T-helper 17 cell (primary cell): Measurements from ENCODE around the gene PSD4. TPM values are rescaled to one million over a fixed set of nuclear protein-coding genes. Genes with fewer than 3 reads are reported as not detected.

Experiments
- ATAC-seq: fragments of 150-1000 bp; cut with Tn5 transposase; 2 replicates; pipeline ENCODE4 v1.10.0; 2021; ENCODE audit warnings: mild to moderate bottlenecking, moderate library complexity
- DNase-seq, 3 donors: peaks; one replicate each; pipeline versions ENCODE4 v3.0.0 to v3.0.0-alpha.2; 2020 to 2021
- H3K9me3 ChIP-seq: one replicate; pipeline ENCODE4 v1.7.0; 2013; ENCODE audit warnings: low read length, mild to moderate bottlenecking; ENCODE audit not compliant: control insufficient read depth, poor library complexity, severe bottlenecking
- H3K27ac Mint-ChIP-seq: one replicate; pipeline ENCODE4 v1.8.0; 2022; ENCODE audit warnings: mild to moderate bottlenecking, moderate library complexity, mixed read lengths
- H3K27me3 Mint-ChIP-seq: one replicate; pipeline ENCODE4 v1.8.0; 2022; ENCODE audit warnings: mixed read lengths
- H3K36me3 Mint-ChIP-seq: one replicate; pipeline ENCODE4 v1.8.0; 2022; ENCODE audit warnings: low read depth, mixed read lengths
- H3K4me1 Mint-ChIP-seq: one replicate; pipeline ENCODE4 v1.8.0; 2022; ENCODE audit warnings: mild to moderate bottlenecking, mixed read lengths
- H3K4me3 Mint-ChIP-seq: one replicate; pipeline ENCODE4 v1.8.0; 2022; ENCODE audit warnings: mild to moderate bottlenecking, moderate library complexity, mixed read lengths
- total RNA-seq, 4 donors: library from RNA in 2 of 4; stranded (reverse) in 2 of 4; gene quantifications; one replicate each; pipeline ENCODE4 v1.2.3 and lab custom pipeline; 2022 to 2026

The PSD4 gene
- total RNA-seq, 2 donors from 2014 or later = 141 to 160 TPM

DNA sequence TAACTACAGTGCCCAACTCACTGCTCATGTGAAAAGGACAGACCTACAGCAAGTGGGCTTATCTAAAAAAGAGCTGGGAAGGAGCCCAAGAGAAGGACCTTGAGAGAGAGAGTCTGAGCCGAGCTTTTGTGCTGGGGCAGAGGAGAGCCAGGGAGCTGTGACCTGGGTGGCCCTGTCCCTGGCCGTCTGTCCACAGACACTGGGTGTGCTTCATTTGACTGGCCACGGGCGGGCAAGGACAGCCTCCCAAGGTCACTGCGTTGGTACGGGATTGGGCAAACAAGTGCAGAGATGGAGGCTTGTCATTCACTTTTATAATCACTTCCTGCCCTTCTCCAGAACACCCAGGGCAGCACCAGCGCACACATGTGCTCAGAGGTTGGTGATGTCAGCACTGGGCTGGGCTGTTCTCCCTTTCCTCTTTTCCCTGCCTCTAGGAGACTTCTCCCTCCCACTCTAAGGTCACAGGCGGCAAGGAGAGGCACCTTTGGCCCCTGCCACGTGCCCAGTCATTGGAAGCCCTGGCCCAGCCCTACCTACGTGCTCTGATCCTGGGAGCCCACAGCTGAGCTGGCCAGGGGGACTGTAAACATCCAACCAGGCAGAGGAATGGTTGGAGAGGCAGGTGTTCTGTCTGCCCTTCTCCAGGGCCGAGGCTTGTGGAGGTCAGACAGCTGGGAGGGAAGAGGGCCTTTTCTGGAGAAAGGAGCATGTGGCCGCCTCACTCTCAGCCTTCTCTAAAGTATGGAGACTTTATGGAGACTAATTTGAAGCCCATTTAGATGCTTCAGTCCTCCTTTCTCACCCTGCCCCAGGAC is 6.4 kb upstream of the PSD4 start:
- no peaks in the 10 kb centered on the region for H3K9me3 ChIP-seq
- H3K36me3 Mint-ChIP-seq = peaks cover 5% of the 10 kb centered on the region
- DNase-seq = no peak
- no peaks in the 10 kb centered on the region for H3K27me3 Mint-ChIP-seq
- peak; percentile 65 for ATAC-seq
- H3K4me1 Mint-ChIP-seq = peaks cover 55% of the 10 kb centered on the region
- H3K27ac Mint-ChIP-seq = peak overlapping the region; percentile 87
- peak overlapping the region; percentile 85 for H3K4me3 Mint-ChIP-seq

DNA sequence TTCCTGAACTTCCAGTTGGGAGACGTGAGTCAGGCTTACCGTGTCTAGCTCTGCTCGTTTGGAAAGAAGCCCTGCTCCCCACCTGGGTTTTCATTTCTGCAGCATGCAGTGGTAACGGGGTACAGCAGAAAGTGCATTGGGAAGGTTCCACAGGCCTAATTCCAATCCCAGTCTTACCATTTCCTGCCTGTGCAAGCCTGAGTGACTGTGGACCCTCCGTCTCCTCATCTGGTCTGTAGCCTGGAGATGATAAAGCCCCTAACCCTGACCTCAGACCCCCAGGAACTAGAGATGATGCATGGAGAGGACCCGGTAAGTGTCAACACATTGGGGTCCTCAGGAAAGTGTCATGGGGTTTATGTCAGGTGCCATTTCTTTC is 5.8 kb upstream of the PSD4 start:
- no peaks in the 10 kb centered on the region for H3K27me3 Mint-ChIP-seq
- H3K36me3 Mint-ChIP-seq = peaks cover 5% of the 10 kb centered on the region
- H3K4me1 Mint-ChIP-seq = peaks cover 54% of the 10 kb centered on the region
- no peaks in the 10 kb centered on the region for H3K9me3 ChIP-seq
- H3K27ac Mint-ChIP-seq = peak overlapping the region; percentile 87
- H3K4me3 Mint-ChIP-seq = peak overlapping the region; percentile 85
- no peak for ATAC-seq
- no peak for DNase-seq

DNA sequence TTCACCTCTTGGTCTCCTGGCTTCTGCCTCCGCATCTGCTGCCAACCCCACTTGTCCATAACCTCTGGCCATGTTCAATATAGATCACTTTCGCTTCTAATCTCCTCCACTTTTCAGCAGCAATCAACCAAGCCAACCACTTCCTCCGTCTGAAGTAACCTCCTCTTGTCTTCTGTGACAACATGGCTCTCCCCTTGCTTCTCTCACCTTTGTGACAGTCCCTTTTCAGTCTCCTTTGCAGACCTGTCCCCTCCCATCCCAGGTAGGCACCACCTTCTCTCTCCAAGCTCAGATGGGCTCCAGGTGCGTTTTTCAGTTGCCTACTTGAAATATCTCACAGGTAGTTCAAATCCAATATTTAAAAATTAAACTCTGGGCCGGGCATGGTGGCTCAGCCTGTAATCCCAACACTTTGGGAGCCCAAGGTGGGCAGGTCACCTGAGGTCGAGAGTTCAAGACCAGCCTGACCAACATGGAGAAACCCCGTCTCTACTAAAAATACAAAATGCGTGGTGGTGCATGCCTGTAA is 4.7 kb upstream of the PSD4 start:
- ATAC-seq (peak; percentile 56), DNase-seq (peak in 1 of 3 donors; percentile 14)
- Mint-ChIP-seq H3K4me3 (peak overlapping the region; percentile 85), H3K27ac (peak overlapping the region; percentile 87), H3K36me3 (peaks cover 5% of the 10 kb centered on the region), H3K4me1 (peaks cover 64% of the 10 kb centered on the region), H3K27me3 (no peaks in the 10 kb centered on the region)
- H3K9me3 ChIP-seq = no peaks in the 10 kb centered on the region

DNA sequence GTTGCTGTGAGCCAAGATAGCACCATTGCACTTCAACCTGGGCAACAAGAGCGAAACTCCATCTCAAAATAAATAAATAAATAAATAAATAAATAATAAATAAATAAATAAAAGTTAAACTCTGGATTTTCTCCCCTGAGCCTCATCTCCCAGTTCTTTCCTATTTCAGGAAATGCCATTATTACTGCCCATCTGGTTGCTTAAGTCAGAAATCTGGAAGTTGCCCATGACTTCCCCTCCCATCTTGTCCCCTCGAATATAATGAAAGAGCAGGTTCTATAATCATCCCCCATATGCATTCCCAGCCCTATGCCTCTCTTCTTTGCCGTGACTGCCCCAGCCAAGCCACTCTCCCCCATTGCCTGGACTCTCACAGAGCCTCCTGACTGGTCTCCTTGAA is 4.2 kb upstream of the PSD4 start:
- peak overlapping the region; percentile 87 for H3K27ac Mint-ChIP-seq
- H3K4me3 Mint-ChIP-seq = no peak overlapping the region

DNA sequence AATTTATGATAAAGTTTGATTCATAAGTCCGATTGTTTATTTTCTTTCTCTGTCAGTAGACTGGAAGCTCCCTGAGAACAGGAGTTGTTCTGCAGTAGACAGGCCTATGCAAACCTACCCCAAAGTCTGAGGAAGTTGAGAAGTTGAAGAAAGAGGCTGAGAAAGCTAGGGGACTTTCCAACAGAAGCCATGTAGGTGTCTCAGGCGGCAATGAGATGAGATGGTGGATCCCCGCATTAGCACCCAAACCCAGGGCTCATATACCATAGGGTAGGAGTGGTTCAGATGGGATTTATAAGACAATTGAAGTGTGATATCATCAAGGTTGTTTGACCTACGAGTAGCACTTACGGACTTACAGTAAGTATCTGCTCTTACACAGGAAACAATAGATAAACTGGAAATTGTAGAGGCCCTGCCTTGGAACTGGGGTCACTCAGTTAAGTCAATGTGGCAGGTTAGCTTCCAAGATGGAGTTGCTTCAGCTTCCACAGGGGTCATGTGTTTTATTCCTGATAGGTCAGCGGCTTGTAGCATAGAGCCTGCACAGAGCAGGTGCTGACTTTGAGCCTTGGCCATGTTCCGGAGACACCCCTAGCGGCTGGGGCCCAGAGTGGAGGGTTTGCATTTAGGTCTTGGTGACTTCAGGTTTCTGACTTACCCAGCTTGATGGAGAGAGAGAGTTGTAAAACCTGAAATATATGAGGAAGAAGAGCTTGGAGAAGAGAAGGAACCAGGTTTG is 2.3 kb upstream of the PSD4 start:
- peak overlapping the region; percentile 64 for H3K4me3 Mint-ChIP-seq
- H3K27ac Mint-ChIP-seq = peak overlapping the region; percentile 87
- no peaks in the 10 kb centered on the region for H3K27me3 Mint-ChIP-seq
- peaks cover 67% of the 10 kb centered on the region for H3K4me1 Mint-ChIP-seq
- no peak for DNase-seq
- no peak for ATAC-seq
- no peaks in the 10 kb centered on the region for H3K9me3 ChIP-seq
- H3K36me3 Mint-ChIP-seq = peaks cover 2% of the 10 kb centered on the region

More for the DNA sequence above, 4.2 kb upstream of the PSD4 start:
- no peak for DNase-seq
- Mint-ChIP-seq H3K27me3 (no peaks in the 10 kb centered on the region), H3K36me3 (peaks cover 2% of the 10 kb centered on the region), H3K4me1 (peaks cover 63% of the 10 kb centered on the region)
- H3K9me3 ChIP-seq = no peaks in the 10 kb centered on the region
- no peak for ATAC-seq

DNA sequence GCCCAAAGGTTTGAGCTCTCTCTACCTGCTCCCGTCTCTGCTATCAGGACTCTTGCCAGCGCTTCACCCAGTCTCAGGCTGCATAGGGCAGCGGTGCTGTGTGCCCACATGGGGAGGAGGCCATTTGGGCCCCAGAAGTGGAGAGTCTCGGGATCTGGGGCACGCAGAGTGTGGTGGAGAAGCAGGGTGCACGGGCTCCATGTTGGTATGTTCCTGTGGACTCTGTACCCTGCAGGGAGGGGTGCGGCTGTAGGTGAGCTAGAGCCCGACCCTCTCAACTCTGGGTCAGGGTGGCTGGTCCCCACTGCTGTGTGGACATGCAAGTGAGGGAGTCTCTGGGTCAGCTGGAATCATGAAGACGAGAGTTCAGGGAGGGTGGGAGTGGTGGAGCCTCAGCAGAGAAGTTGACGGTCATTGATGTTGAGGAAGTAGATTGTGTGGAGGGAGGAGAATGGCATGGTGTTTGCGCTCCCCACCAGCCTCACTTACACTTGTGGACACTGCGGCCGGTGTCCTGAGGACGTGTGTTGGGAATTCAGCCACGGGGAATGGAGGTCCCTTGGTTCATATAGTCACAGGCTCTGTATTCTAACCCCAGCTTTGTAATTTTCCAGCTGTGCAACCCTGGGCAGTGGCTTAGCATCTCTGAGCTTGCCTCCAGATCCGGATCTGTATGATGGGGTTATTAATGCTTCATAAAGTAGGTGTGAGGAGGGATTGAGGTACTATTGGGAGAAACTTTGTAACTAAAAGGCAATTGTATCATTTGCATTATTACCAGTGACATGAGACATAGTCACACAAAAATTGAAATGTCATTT is 840 bp upstream of the PSD4 start:
- H3K9me3 ChIP-seq = no peaks in the 10 kb centered on the region
- no peaks in the 10 kb centered on the region for H3K27me3 Mint-ChIP-seq
- peaks cover 63% of the 10 kb centered on the region for H3K4me1 Mint-ChIP-seq
- DNase-seq (no peak), ATAC-seq (no peak)
- H3K27ac Mint-ChIP-seq = peak overlapping the region; percentile 87
- peak overlapping the region; percentile 80 for H3K4me3 Mint-ChIP-seq
- peaks cover 2% of the 10 kb centered on the region for H3K36me3 Mint-ChIP-seq

DNA sequence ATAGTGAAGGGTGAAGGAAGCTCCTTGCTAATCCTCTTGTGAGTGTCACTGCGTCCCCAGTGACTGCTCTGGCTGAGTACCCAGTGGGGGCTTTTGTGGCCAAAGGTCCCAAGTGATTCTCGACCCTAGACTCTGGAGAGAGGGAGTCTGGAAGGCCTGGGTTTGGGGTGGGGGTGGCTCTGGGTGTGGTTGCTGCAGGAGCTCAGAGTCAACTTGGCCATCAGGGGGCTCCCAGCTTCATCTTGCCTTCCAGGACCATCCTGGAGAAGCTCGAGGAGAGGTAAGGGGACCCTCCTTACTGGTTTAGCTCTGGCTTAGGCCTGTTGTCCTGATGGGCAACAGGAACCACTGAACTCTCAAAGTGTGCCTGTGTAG is 592 bp downstream of the PSD4 start:
- ATAC-seq = no peak
- H3K36me3 Mint-ChIP-seq = peaks cover 2% of the 10 kb centered on the region
- H3K4me1 Mint-ChIP-seq = peaks cover 65% of the 10 kb centered on the region
- no peaks in the 10 kb centered on the region for H3K27me3 Mint-ChIP-seq
- H3K9me3 ChIP-seq = no peaks in the 10 kb centered on the region
- DNase-seq = no peak
- H3K27ac Mint-ChIP-seq = peak overlapping the region; percentile 87
- H3K4me3 Mint-ChIP-seq = peak overlapping the region; percentile 80

DNA sequence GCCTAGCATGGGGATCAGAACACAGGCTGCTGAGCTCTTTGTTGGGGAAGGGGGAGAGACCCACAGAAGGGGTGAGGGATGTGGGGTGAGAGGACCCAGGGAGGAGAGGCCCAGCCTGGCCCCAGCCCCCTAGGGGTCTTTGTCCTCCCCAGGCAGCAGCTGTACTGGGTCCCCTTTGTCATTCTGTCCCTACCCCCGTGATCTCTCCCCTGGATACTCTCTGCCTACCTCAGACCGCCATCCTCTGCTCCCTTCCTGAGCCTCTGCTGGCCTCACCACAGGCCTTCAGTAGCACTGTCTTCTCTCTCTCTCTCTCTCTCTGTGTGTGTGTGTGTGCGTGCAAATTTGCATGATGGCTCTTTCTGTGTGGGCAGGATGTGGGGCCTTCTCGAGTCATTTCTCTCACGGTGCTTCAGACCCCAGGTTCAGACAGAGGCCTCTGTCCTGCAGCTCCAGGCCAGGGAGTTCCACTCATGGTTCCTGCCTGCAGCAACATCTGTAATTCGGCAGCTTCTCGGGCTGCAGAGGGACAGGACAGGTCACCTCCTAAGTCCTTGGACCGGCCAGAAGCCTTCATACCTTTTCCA is 1.4 kb downstream of the PSD4 start:
- ATAC-seq (peak; percentile 70), DNase-seq (peak in 2 of 3 donors; percentile 28 to 45)
- H3K27me3 Mint-ChIP-seq = no peaks in the 10 kb centered on the region
- peak overlapping the region; percentile 80 for H3K4me3 Mint-ChIP-seq
- peaks cover 64% of the 10 kb centered on the region for H3K4me1 Mint-ChIP-seq
- no peaks in the 10 kb centered on the region for H3K9me3 ChIP-seq
- peak overlapping the region; percentile 87 for H3K27ac Mint-ChIP-seq
- H3K36me3 Mint-ChIP-seq = peaks cover 2% of the 10 kb centered on the region

DNA sequence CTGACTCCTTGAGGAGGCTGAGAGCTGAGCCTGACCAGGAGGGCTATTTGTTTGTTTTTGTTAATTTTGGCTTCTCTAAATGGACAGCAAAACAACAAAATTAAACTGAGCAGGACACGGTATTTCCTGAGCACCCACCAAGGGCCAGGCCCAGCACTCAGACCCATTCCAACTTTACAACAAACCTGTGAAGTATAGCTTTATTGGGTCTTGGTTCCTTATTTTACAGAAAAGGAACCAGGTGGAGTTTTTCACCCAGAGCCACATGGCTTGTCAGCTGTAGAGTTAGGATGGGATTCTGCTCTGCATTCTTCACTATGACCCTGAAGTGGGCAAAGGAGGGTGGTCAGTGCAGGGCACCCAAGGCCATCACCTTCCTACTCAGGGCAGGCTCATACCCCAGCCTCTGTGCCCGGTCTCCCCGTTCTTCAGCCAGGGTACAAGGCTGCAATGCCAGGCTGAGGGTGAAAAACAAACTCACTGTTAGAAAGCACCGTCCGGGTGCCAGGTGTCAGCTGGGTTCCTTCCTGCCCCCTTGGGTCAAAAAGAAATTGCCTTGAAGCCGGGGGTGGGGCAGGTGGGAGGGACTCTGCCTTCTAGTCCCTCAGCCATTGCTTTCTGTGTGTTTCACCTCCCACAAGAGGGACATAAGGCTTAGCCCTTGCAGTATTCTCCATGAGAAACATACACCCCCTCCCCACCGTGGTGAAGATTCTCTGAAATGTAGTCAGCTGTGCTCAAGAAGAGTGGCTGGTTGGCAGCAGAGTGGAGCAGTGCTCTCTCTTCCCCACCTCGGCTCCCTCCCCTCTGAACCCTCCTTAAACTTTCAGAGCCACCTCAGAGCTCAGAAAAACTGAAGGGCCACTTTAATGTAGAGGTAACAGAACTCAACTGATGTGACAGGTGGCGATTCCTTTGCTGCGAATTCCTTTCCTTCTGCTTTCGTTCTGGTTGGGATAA is 2.2 kb downstream of the PSD4 start:
- ATAC-seq (no peak), DNase-seq (no peak)
- H3K4me1 Mint-ChIP-seq = peaks cover 72% of the 10 kb centered on the region
- peak overlapping the region; percentile 95 for H3K27ac Mint-ChIP-seq
- H3K27me3 Mint-ChIP-seq = no peaks in the 10 kb centered on the region
- H3K36me3 Mint-ChIP-seq = peaks cover 2% of the 10 kb centered on the region
- H3K4me3 Mint-ChIP-seq = peak overlapping the region; percentile 80
- no peaks in the 10 kb centered on the region for H3K9me3 ChIP-seq

DNA sequence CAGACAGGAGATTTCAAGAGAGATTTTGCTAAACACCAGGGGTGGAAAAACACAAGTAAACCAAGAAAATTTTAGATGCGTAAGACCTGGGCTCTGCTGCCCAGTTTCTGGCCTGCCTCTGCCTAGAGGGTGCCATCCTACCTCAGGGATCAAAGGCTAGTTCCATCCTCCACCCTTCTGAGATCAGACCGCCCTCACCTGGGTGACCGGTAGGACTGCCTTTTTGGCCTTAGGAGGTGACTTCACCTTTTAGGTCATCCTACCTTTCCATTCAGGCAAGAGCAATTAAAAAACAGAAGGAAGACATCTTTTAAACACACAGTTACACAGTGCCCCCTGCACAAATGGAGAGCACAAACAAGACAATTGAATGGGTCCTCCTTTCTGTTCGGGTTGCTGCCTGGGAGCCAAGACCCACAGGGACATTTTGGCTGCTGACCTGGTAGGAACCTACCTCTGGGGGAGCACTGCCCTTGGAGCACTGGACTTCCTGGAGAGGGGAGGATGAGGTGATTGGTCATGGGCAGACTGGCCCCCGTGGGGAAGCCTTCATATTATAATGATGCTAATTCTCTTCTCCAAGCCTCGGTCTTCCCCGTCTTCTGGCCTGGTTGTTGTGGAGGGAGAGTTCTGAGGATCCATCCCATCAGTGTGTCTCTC is 3.1 kb downstream of the PSD4 start:
- no peak for ATAC-seq
- Mint-ChIP-seq H3K36me3 (no peaks in the 10 kb centered on the region), H3K27ac (peak overlapping the region; percentile 95), H3K4me1 (peaks cover 72% of the 10 kb centered on the region), H3K27me3 (no peaks in the 10 kb centered on the region), H3K4me3 (peak overlapping the region; percentile 80)
- H3K9me3 ChIP-seq = no peaks in the 10 kb centered on the region
- DNase-seq = no peak

DNA sequence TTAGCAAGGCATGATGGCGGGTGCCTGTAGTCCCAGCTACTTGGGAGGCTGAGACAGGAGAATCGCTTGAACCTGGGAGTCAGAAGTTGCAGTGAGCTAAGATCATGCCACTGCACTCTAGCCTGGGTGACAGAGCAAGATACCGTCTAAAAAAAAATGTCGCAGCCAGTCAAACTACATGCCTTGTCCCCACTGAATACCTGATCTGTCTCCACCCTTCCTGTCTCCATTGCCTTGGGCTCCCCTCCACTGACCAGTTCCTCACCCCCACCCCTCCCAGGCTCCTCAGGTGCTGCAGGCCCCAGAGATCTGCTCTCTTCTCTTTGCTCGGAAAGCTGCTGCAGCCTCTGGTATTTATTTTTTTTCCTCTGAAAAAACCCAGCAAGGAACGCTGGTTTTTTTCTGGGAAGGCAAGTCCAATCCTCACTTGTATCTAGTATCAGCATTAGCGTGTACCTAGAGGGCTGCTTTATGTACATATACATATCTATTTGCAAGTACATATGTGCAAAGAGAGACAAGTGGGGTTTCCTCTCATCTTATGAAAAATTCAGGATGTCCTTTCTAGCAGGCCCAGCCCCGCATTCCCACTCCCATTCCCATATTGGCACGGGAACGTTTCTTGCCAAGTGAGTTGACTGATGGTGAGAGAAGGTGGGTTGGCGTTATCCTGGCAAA is 4.4 kb downstream of the PSD4 start:
- Mint-ChIP-seq H3K4me3 (peak overlapping the region; percentile 88), H3K36me3 (no peaks in the 10 kb centered on the region)
- ATAC-seq = no peak

More for the DNA sequence above, 4.4 kb downstream of the PSD4 start:
- Mint-ChIP-seq H3K4me1 (peaks cover 68% of the 10 kb centered on the region), H3K27ac (peak overlapping the region; percentile 95), H3K27me3 (no peaks in the 10 kb centered on the region)
- no peaks in the 10 kb centered on the region for H3K9me3 ChIP-seq
- DNase-seq = no peak
